ENCODE measurements around the gene LMBR1.

- TF ChIP-seq, protein P1, sequence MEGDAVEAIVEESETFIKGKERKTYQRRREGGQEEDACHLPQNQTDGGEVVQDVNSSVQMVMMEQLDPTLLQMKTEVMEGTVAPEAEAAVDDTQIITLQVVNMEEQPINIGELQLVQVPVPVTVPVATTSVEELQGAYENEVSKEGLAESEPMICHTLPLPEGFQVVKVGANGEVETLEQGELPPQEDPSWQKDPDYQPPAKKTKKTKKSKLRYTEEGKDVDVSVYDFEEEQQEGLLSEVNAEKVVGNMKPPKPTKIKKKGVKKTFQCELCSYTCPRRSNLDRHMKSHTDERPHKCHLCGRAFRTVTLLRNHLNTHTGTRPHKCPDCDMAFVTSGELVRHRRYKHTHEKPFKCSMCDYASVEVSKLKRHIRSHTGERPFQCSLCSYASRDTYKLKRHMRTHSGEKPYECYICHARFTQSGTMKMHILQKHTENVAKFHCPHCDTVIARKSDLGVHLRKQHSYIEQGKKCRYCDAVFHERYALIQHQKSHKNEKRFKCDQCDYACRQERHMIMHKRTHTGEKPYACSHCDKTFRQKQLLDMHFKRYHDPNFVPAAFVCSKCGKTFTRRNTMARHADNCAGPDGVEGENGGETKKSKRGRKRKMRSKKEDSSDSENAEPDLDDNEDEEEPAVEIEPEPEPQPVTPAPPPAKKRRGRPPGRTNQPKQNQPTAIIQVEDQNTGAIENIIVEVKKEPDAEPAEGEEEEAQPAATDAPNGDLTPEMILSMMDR (IDR thresholded peaks at IDR 0.05), result no peak
- no peak for TF ChIP-seq POLR2A (IDR thresholded peaks at IDR 0.05)
Observed at GRCh38 chr7:156655983-156656382, 237.0 kb downstream of the LMBR1 start.

Measured in esophagus squamous epithelium (tissue), 4 donors.